ENCODE data around the gene ALDH1L1.
"Not testable (repeated sequence)": the region's sequence is repeated elsewhere in the genome, so short reads cannot be mapped to it uniquely, and the experiment has no call there.

ALDH1L1 gene

GRCh38 chr3:126103121-126104027 lies 77.0 kb downstream of the ALDH1L1 start:
- DNase-seq: no peak

GRCh38 chr3:126102530-126102951 lies 77.8 kb downstream of the ALDH1L1 start:
- DNase-seq: no peak

GRCh38 chr3:126102011-126102410 lies 78.4 kb downstream of the ALDH1L1 start:
- no peak for DNase-seq

- DNase-seq: no peak
These were observed 78.8 kb downstream of the ALDH1L1 start for GRCh38 chr3:126101521-126101982.

- DNase-seq: no peak
These were observed 79.6 kb downstream of the ALDH1L1 start for GRCh38 chr3:126100634-126101301.

- no peak for DNase-seq
These were observed 80.1 kb downstream of the ALDH1L1 start for GRCh38 chr3:126100269-126100633.

- DNase-seq: no peak
These were observed 82.0 kb downstream of the ALDH1L1 start for GRCh38 chr3:126098391-126098858.

GRCh38 chr3:126097801-126098200 lies 82.6 kb downstream of the ALDH1L1 start:
- DNase-seq: no peak

GRCh38 chr3:126096274-126096673 lies 84.1 kb downstream of the ALDH1L1 start:
- DNase-seq: not testable (repeated sequence)

GRCh38 chr3:126092128-126092527 lies 88.3 kb downstream of the ALDH1L1 start:
- DNase-seq: not testable (repeated sequence)

GRCh38 chr3:126087552-126088175 lies 92.7 kb downstream of the ALDH1L1 start:
- no peak for DNase-seq

- no peak for DNase-seq
These were observed 94.5 kb downstream of the ALDH1L1 start for GRCh38 chr3:126085841-126086240.

- DNase-seq: no peak
These were observed 95.1 kb downstream of the ALDH1L1 start for GRCh38 chr3:126085276-126085675.

- DNase-seq: no peak
These were observed 95.6 kb downstream of the ALDH1L1 start for GRCh38 chr3:126084768-126085180.

GRCh38 chr3:126083913-126084767 lies 96.2 kb downstream of the ALDH1L1 start, which contains the start of gene SLC41A3:
Gene SLC41A3 (minus strand): TSS chr3:126084124. CDS start chr3:126068219, 15,905 bp downstream.
- peak; percentile 88 for DNase-seq

GRCh38 chr3:126083511-126083912 lies 96.9 kb downstream of the ALDH1L1 start:
- no peak for DNase-seq

- no peak for DNase-seq
These were observed 97.3 kb downstream of the ALDH1L1 start for GRCh38 chr3:126083138-126083445.

- no peak for DNase-seq
These were observed 97.8 kb downstream of the ALDH1L1 start for GRCh38 chr3:126082362-126083137.

GRCh38 chr3:126081618-126082361 lies 98.6 kb downstream of the ALDH1L1 start:
- DNase-seq: no peak

GRCh38 chr3:126080970-126081369 lies 99.4 kb downstream of the ALDH1L1 start:
- DNase-seq: no peak

GRCh38 chr3:126078866-126079265 lies 101.5 kb downstream of the ALDH1L1 start:
- DNase-seq: no peak

All from stimulated activated CD4-positive, alpha-beta T cell treated with anti-CD3 and anti-CD28 coated beads, Interleukin-4, amount 100 ng/mL, for 1 hour (primary cell).